Stromal cell of bone marrow (primary cell): ENCODE data around the gene ASAP2.

ENCODE experiments used
- DNase-seq: peaks from one replicate; pipeline ENCODE4 v3.0.0-alpha.2; 2012; ENCODE audit warnings: low read depth

Gene ASAP2

GRCh38 chr2:9232166-9232479 lies 25.5 kb downstream of the ASAP2 start:
- no peak for DNase-seq

- DNase-seq, result no peak
These were observed 26.3 kb downstream of the ASAP2 start for GRCh38 chr2:9232886-9233285.

- DNase-seq, result no peak
These were observed 28.1 kb downstream of the ASAP2 start for GRCh38 chr2:9234680-9235146.

- no peak for DNase-seq
These were observed 28.8 kb downstream of the ASAP2 start for GRCh38 chr2:9235147-9236044.

GRCh38 chr2:9236045-9236344 lies 29.4 kb downstream of the ASAP2 start:
- DNase-seq, result no peak

- no peak for DNase-seq
These were observed 30.3 kb downstream of the ASAP2 start for GRCh38 chr2:9236867-9237266.

- DNase-seq, result no peak
These were observed 31.2 kb downstream of the ASAP2 start for GRCh38 chr2:9237831-9238230.

- no peak for DNase-seq
These were observed 32.1 kb downstream of the ASAP2 start for GRCh38 chr2:9238591-9239326.

- no peak for DNase-seq
These were observed 33.0 kb downstream of the ASAP2 start for GRCh38 chr2:9239616-9240015.

- DNase-seq, result no peak
These were observed 34.1 kb downstream of the ASAP2 start for GRCh38 chr2:9240745-9241144.

- DNase-seq, result no peak
These were observed 34.6 kb downstream of the ASAP2 start for GRCh38 chr2:9241233-9241632.

- DNase-seq, result no peak
These were observed 36.7 kb downstream of the ASAP2 start for GRCh38 chr2:9243357-9243756.

- no peak for DNase-seq
These were observed 38.5 kb downstream of the ASAP2 start for GRCh38 chr2:9244985-9245544.

GRCh38 chr2:9247177-9247576 lies 40.6 kb downstream of the ASAP2 start:
- no peak for DNase-seq

GRCh38 chr2:9247786-9248185 lies 41.2 kb downstream of the ASAP2 start:
- DNase-seq, result no peak

GRCh38 chr2:9248363-9248762 lies 41.8 kb downstream of the ASAP2 start:
- no peak for DNase-seq

- peak; percentile 45 for DNase-seq
These were observed 42.6 kb downstream of the ASAP2 start for GRCh38 chr2:9249020-9249800.

- DNase-seq, result no peak
These were observed 43.5 kb downstream of the ASAP2 start for GRCh38 chr2:9250091-9250490.

- no peak for DNase-seq
These were observed 44.0 kb downstream of the ASAP2 start for GRCh38 chr2:9250498-9251153.

GRCh38 chr2:9251154-9252001 lies 44.8 kb downstream of the ASAP2 start:
- DNase-seq, result peak; percentile 65

GRCh38 chr2:9252002-9252357 lies 45.4 kb downstream of the ASAP2 start:
- no peak for DNase-seq
